ENCODE data around the gene TMEM259.

TMEM259 gene

GRCh38 chr19:1015061-1015781 is 5.7 kb downstream of the TMEM259 start:
- no peak for DNase-seq

- no peak for DNase-seq
These were observed 6.5 kb downstream of the TMEM259 start for GRCh38 chr19:1014161-1015060.

- DNase-seq = no peak
These were observed 7.7 kb downstream of the TMEM259 start for GRCh38 chr19:1013218-1013617.

GRCh38 chr19:1012334-1012733 is 8.6 kb downstream of the TMEM259 start:
- DNase-seq = no peak

- DNase-seq = no peak
These were observed 9.0 kb downstream of the TMEM259 start for GRCh38 chr19:1011831-1012333.

GRCh38 chr19:1010586-1011510 is 10.1 kb downstream of the TMEM259 start:
- DNase-seq = no peak

GRCh38 chr19:1009981-1010538 is 10.9 kb downstream of the TMEM259 start:
- DNase-seq = no peak

GRCh38 chr19:1009041-1009980 is 11.6 kb downstream of the TMEM259 start:
- no peak for DNase-seq

- no peak for DNase-seq
These were observed 12.5 kb downstream of the TMEM259 start for GRCh38 chr19:1008268-1009040.

GRCh38 chr19:1007399-1008251 is 13.3 kb downstream of the TMEM259 start:
- DNase-seq = no peak

- no peak for DNase-seq
These were observed 14.1 kb downstream of the TMEM259 start for GRCh38 chr19:1006711-1007398.

GRCh38 chr19:1004803-1005664 is 15.9 kb downstream of the TMEM259 start:
- DNase-seq = no peak

- DNase-seq = no peak
These were observed 16.6 kb downstream of the TMEM259 start for GRCh38 chr19:1004204-1004802.

GRCh38 chr19:1003283-1003682 is 17.6 kb downstream of the TMEM259 start:
- no peak for DNase-seq

- DNase-seq = no peak
These were observed 18.3 kb downstream of the TMEM259 start for GRCh38 chr19:1002600-1002999.

- peak; percentile 76 for DNase-seq
These were observed 19.3 kb downstream of the TMEM259 start for GRCh38 chr19:1001538-1002166.

Measured in activated CD4-positive, alpha-beta T cell treated with anti-CD3 and anti-CD28 coated beads, Interleukin-2, Interleukin-6, amounts not matched to agents 100 ng/mL and 50 ng/mL, durations not matched to agents 16 hours and 8 hours (primary cell).